ENCODE data around the gene NTRK3. TPM values are rescaled to one million over a fixed set of nuclear protein-coding genes. Genes with fewer than 3 reads are reported as not detected.

Gene NTRK3
- total and polyA plus RNA-seq, 2 of the 13 experiments (the other 11 are each of a cell fraction or from before 2014, with no cell fraction given), result not detected

DNA sequence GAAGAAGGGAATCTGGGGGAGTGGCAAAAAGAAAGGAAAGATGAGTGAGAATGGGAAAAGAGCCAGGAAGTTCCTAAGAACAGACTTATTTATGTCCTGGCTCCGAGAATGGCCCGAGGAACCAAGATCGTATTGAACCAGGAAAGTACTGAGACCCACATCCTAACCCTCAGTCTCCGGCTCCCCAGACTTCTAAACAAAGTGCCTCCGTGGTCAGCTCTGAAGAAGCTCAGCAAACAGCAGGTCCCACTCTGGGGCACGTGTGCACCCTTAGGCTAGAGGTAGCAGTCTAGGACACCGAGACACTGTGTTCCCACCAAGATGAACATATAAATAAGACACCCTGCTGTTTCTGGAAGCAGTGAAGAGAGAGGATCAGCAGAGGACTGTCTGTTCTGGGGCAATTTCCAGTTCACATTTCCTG, 307.4 kb downstream of the NTRK3 start:
- Histone ChIP-seq H4K20me1 (ENCODE audit: insufficient read depth, low read length) (no peaks in the 10 kb centered on the region), H3K4me1 (ENCODE audit: insufficient read depth, low read length) (no peaks in the 10 kb centered on the region), H3K27ac (ENCODE audit: extremely low read length, insufficient read depth, low read length) (no peak overlapping the region), H3K4me3 (replicated peaks in 1 of 3; ENCODE audit: insufficient read depth in 1 of 3, low read depth in 2 of 3, low read length in 3 of 3) (no peak overlapping the region), H3K27me3 (ENCODE audit: control insufficient read depth in 1 of 2, insufficient read depth in 2 of 2, low read length in 2 of 2) (no peaks in the 10 kb centered on the region), H3K4me2 (ENCODE audit: low read depth, low read length) (no peak overlapping the region), H3K79me2 (ENCODE audit: insufficient read depth, low read length) (no peaks in the 10 kb centered on the region), H3K36me3 (replicated peaks in 1 of 2; ENCODE audit: control insufficient read depth in 1 of 2, insufficient read depth in 2 of 2, low read length in 2 of 2) (no peaks in the 10 kb centered on the region), H2AFZ (ENCODE audit: low read length) (no peak overlapping the region), H3K9ac (ENCODE audit: insufficient read depth, low read depth, low read length) (no peak overlapping the region), H3K9me3 (ENCODE audit: low read length) (no peaks in the 10 kb centered on the region)
- intact Hi-C loops (cut with micrococcal nuclease; ENCODE audit: unreplicated experiment), result no loop called here
- WGBS (ENCODE audit: low lambda C conversion rate), result 21% methylated on average over 5 of the region's 7 CpGs
- ChIA-PET CTCF (ENCODE audit: low intra/inter-chr PET ratio, low total read pairs) (no interaction called here), POLR2A (no interaction called here)
- TF ChIP-seq ZNF33B (CRISPR knock-in tag; IDR thresholded peaks at IDR 0.05) (no peak), ZNF543 (CRISPR knock-in tag; IDR thresholded peaks at IDR 0.05) (no peak), ZZZ3 (CRISPR knock-in tag; IDR thresholded peaks at IDR 0.05; ENCODE audit: borderline replicate concordance) (no peak), ZNF17 (CRISPR knock-in tag; IDR thresholded peaks at IDR 0.05) (no peak), ZMAT3 (CRISPR knock-in tag; conservative IDR thresholded peaks at IDR 0.05) (no peak), CENPX (CRISPR knock-in tag; IDR thresholded peaks at IDR 0.05) (no peak)
- TF ChIP-seq, protein P1, sequence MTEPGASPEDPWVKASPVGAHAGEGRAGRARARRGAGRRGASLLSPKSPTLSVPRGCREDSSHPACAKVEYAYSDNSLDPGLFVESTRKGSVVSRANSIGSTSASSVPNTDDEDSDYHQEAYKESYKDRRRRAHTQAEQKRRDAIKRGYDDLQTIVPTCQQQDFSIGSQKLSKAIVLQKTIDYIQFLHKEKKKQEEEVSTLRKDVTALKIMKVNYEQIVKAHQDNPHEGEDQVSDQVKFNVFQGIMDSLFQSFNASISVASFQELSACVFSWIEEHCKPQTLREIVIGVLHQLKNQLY (CRISPR knock-in tag; IDR thresholded peaks at IDR 0.05), result no peak
- in situ Hi-C loops (cut with HindIII; ENCODE audit: extremely low pct_ligation_motif_present, low pct_unique_long_range_greater_than_20kb), result no loop called here
- FAIRE-seq, result no peak
- no peak for ATAC-seq
- no peak for DNase-seq (ENCODE audit: low spot score)
- BruUV-seq (replicated peaks), result no TSS peak

DNA sequence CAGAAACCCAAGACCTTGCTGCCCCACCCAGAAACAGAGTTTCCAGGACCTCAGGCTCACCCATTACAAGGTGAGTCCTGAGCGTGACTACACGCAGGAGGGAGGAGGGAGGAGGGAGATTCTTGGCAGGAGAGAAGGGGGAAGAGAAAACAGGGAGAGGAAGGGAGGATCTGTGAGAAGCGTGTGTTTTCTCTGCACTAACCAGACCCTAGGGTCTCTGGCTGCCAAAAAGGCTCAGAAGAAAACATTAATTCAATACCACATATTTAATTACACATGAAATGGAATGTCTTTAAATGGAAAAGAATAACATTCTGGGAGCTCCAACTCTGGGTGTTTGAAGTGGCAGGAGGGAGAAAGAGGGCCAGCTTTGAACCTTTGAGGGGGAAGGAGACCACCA, 309.0 kb downstream of the NTRK3 start:
- no peak overlapping the region for H3K4me2 ChIP-seq (ENCODE audit: low read depth, low read length)
- no peaks in the 10 kb centered on the region for H3K4me1 ChIP-seq (ENCODE audit: insufficient read depth, low read length)
- H3K27ac ChIP-seq (ENCODE audit: extremely low read length, insufficient read depth, low read length), result no peak overlapping the region
- no peaks in the 10 kb centered on the region for H3K36me3 ChIP-seq (replicated peaks in 1 of 2; ENCODE audit: control insufficient read depth in 1 of 2, insufficient read depth in 2 of 2, low read length in 2 of 2)
- FAIRE-seq, result no peak
- DNase-seq (ENCODE audit: low spot score), result no peak
- intact Hi-C loops (cut with micrococcal nuclease; ENCODE audit: unreplicated experiment), result no loop called here
- POLR2A ChIA-PET, result no interaction called here
- TF ChIP-seq SMAD3 (CRISPR knock-in tag; IDR thresholded peaks at IDR 0.05), result no peak
- no peak for TF ChIP-seq TEAD2 (CRISPR knock-in tag; IDR thresholded peaks at IDR 0.05)
- TF ChIP-seq, protein P2, sequence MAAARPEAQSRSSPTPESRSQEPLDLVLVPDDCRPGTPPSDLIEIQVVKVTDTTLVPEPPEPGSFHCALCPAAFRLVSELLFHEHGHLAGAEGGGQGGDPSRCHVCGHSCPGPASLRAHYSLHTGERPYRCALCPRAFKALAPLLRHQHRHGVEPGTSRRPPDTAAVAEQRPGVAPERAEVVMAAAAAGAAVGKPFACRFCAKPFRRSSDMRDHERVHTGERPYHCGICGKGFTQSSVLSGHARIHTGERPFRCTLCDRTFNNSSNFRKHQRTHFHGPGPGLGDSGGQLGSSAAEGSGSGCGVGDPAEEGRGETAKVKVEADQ (CRISPR knock-in tag; IDR thresholded peaks at IDR 0.05; ENCODE audit: borderline replicate concordance), result no peak
- TF ChIP-seq ZBTB4 (CRISPR knock-in tag; IDR thresholded peaks at IDR 0.05; ENCODE audit: borderline replicate concordance), result no peak
- TF ChIP-seq ZNF121 (CRISPR knock-in tag; IDR thresholded peaks at IDR 0.05), result no peak
- no peak for TF ChIP-seq ZNF792 (CRISPR knock-in tag; IDR thresholded peaks at IDR 0.05)
- no peak for TF ChIP-seq FOXK2 (IDR thresholded peaks at IDR 0.05)
- no peak for TF ChIP-seq ZNF703 (CRISPR knock-in tag; IDR thresholded peaks at IDR 0.05; ENCODE audit: borderline replicate concordance)
- no peak for TF ChIP-seq ZNF160 (CRISPR knock-in tag; IDR thresholded peaks at IDR 0.05)
- H3K27me3 ChIP-seq (ENCODE audit: control insufficient read depth in 1 of 2, insufficient read depth in 2 of 2, low read length in 2 of 2), result no peaks in the 10 kb centered on the region
- H4K20me1 ChIP-seq (ENCODE audit: insufficient read depth, low read length), result no peaks in the 10 kb centered on the region
- CTCF ChIA-PET (ENCODE audit: low intra/inter-chr PET ratio, low total read pairs), result no interaction called here
- ATAC-seq, result no peak
- no peak overlapping the region for H3K4me3 ChIP-seq (replicated peaks in 1 of 3; ENCODE audit: insufficient read depth in 1 of 3, low read depth in 2 of 3, low read length in 3 of 3)
- no peaks in the 10 kb centered on the region for H3K79me2 ChIP-seq (ENCODE audit: insufficient read depth, low read length)
- in situ Hi-C loops (cut with HindIII; ENCODE audit: extremely low pct_ligation_motif_present, low pct_unique_long_range_greater_than_20kb), result no loop called here
- H3K9me3 ChIP-seq (ENCODE audit: low read length), result no peaks in the 10 kb centered on the region
- no TSS peak for BruUV-seq (replicated peaks)
- no peak overlapping the region for H3K9ac ChIP-seq (ENCODE audit: insufficient read depth, low read depth, low read length)
- WGBS (ENCODE audit: low lambda C conversion rate), result 4% methylated on average over 3 of the region's 3 CpGs
- no peak overlapping the region for H2AFZ ChIP-seq (ENCODE audit: low read length)
